Transverse colon (tissue), 4 donors: Measurements from ENCODE around the gene ITM2C. TPM values are rescaled to one million over a fixed set of nuclear protein-coding genes. Genes with fewer than 3 reads are reported as not detected.

ENCODE experiments used
- DNase-seq: peaks from one replicate; pipeline ENCODE4 v3.0.0-alpha.2; 2019
- H3K27ac ChIP-seq, 4 donors: fragments of 200-600 bp; sonication (generic); 2 replicates each; pipeline ENCODE4 v1.5.1; 2016 to 2018; ENCODE audit warnings: inconsistent platforms in 4 of 4
- H3K27me3 ChIP-seq: fragments of 200-600 bp; sonication (generic); 2 replicates; pipeline ENCODE4 v1.5.1; 2017; ENCODE audit warnings: inconsistent platforms
- H3K36me3 ChIP-seq, 4 donors: fragments of 200-600 bp; sonication (generic); 2 replicates each; pipeline ENCODE4 v1.5.1; 2017 to 2019; ENCODE audit warnings: inconsistent platforms in 4 of 4
- H3K4me1 ChIP-seq, 4 donors: fragments of 200-600 bp; sonication (generic); 2 replicates each; pipeline ENCODE4 v1.5.1; 2017 to 2020; ENCODE audit warnings: inconsistent platforms in 4 of 4
- H3K4me3 ChIP-seq, 4 donors: fragments of 200-600 bp; sonication (generic); 1 replicate in 1 of 4; 2 replicates in 3 of 4; pipeline versions ENCODE4 v1.5.1 to v1.6.1; 2017 to 2019; ENCODE audit warnings: inconsistent platforms in 4 of 4
- H3K9me3 ChIP-seq, 2 donors: fragments of 200-600 bp; sonication (generic); 2 replicates each; pipeline ENCODE4 v1.5.1; 2017 to 2019; ENCODE audit warnings: inconsistent platforms in 2 of 2
- EP300 ChIP-seq: sonication (generic); formaldehyde crosslinking; IDR thresholded peaks from one replicate; pipeline ENCODE4 v1.6.1; 2017; ENCODE audit warnings: antibody characterized with exemption, low read depth
- POLR2A ChIP-seq: fragments of 450-650 bp; IDR thresholded peaks from one replicate; pipeline ENCODE4 v1.6.1; 2016; ENCODE audit warnings: antibody characterized with exemption, mild to moderate bottlenecking, moderate library complexity
- POLR2AphosphoS5 ChIP-seq, 3 donors: sonication (generic); formaldehyde crosslinking; IDR thresholded peaks; one replicate each; pipeline ENCODE4 v1.6.1; 2016; ENCODE audit warnings: antibody characterized with exemption in 3 of 3
- WGBS, 2 donors: methylation state at CpG; one replicate each; pipeline ENCODE4 v1.1.5; 2018; ENCODE audit warnings: low coverage in 1 of 2; 5-methylcytosine and 5-hydroxymethylcytosine counted together
- in situ Hi-C, 4 donors: fragments of 200-750 bp; cut with MboI; loops; one replicate each; pipeline versions ENCODE4 v1.15.0 to v1.15.1; 2017; ENCODE audit warnings: low sequenced_read_pairs in 3 of 4, low pct_ligation_motif_present in 1 of 4, low pct_unique_long_range_greater_than_20kb in 1 of 4
- intact Hi-C: fragments of 100-400 bp; cut with DNase I; formaldehyde crosslinking; loops from one replicate; pipeline ENCODE4 v1.15.1; 2023; ENCODE audit warnings: low total_unique reads
- total RNA-seq, 4 donors: library from RNA; depleted of rRNA; stranded (reverse); fragments of >200 nt; gene quantifications; one replicate each; pipeline ENCODE4 v1.1.0, GENCODE V29; 2016
- TF ChIP-seq, protein P1 (sequence below), 5 experiments: fragments of 200-600 bp in 3 of 5; fragments of 450-650 bp in 2 of 5; sonication (generic) in 3 of 5; IDR thresholded peaks; 1 replicate in 2 of 5; 2 replicates in 3 of 5; pipeline ENCODE4 v1.5.1; 2016 to 2017; ENCODE audit warnings: antibody characterized with exemption in 5 of 5, inconsistent platforms in 3 of 5, mild to moderate bottlenecking in 2 of 5, moderate library complexity in 1 of 5

ITM2C gene
- total RNA-seq, 4 donors from 2014 or later = 911 to 2,535 (median 1,776) TPM

DNA sequence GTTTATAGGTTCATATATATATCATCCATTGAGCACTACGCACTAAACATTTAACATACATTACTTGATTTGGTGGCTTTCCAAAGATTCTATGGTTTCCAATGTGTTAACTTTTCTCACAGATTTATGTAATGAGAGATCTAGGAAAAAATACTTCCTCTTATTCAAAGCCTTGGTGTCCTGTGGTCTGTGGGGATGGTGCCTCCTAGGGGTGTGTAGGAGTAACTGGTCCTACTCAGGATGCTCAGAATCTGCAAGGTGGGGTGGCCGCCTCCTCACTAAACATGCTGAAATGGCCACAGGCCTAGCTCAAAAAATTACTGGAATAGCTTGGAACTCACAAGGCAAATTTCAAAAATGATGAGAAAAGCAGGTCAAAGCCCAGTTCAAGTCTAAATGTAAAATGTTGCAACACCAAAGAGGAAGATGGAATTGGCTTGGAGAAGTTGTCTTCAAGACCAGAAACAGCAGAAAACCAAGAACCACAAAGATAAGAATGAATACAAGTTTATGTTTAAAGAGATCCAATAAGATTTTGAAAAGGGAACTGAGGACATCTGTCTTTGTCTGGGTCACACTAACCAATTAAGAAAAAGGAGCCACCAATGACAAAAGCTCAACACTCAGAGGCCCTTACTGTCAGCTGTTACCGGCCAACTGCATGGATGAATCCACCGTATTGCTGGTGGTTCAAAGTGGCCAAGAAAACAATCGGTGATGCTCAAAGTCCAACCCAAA is 48.8 kb downstream of the ITM2C start:
- no peak overlapping the region for H3K27ac ChIP-seq
- peaks cover 8% of the 10 kb centered on the region for H3K27me3 ChIP-seq
- 53 to 60% methylated on average over 4 to 5 of the region's 5 CpGs for WGBS, 2 donors
- in situ Hi-C loops (loop anchor here in 2 of 4 donors (10.0 kb wide), 2 partner anchors 59 to 79 kb away; no protein-coding TSS in a partner anchor), intact Hi-C loops (no loop called here)
- H3K36me3 ChIP-seq = no peaks in the 10 kb centered on the region
- no peaks in the 10 kb centered on the region for H3K9me3 ChIP-seq
- DNase-seq = peak; percentile 76
- TF ChIP-seq, protein P1, sequence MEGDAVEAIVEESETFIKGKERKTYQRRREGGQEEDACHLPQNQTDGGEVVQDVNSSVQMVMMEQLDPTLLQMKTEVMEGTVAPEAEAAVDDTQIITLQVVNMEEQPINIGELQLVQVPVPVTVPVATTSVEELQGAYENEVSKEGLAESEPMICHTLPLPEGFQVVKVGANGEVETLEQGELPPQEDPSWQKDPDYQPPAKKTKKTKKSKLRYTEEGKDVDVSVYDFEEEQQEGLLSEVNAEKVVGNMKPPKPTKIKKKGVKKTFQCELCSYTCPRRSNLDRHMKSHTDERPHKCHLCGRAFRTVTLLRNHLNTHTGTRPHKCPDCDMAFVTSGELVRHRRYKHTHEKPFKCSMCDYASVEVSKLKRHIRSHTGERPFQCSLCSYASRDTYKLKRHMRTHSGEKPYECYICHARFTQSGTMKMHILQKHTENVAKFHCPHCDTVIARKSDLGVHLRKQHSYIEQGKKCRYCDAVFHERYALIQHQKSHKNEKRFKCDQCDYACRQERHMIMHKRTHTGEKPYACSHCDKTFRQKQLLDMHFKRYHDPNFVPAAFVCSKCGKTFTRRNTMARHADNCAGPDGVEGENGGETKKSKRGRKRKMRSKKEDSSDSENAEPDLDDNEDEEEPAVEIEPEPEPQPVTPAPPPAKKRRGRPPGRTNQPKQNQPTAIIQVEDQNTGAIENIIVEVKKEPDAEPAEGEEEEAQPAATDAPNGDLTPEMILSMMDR (IDR thresholded peaks at IDR 0.05) = peak; percentile 63 to 87 (median 72)
- no peak for TF ChIP-seq POLR2A
- H3K4me3 ChIP-seq = no peak overlapping the region
- H3K4me1 ChIP-seq = peaks cover 0 to 13% (median 2%) of the 10 kb centered on the region in 4 donors

DNA sequence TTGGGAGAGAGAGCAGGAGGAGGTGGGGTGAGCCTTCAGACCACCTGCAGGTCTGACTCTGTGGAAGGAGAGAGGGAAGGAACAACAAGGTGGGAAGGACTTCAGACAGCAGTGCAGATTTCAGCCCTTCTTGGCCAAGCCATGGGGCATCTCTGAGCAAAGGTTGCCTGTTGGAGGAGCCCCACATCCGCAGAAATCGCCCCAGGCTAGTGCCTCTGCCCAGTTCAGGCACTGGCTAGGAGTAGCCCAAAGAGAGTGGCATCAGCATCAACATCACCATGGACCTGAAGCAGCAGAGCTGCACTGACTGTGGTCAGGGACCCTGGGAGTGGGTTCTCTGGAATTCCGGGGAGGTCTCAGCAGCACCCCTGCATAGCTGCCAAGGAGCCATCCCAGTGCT is 50.1 kb downstream of the ITM2C start:
- peaks cover 0 to 5% (median 2%) of the 10 kb centered on the region in 4 donors for H3K4me1 ChIP-seq
- in situ Hi-C loops (loop anchor here in 2 of 4 donors (10.0 kb wide), 2 partner anchors 60 to 80 kb away; no protein-coding TSS in a partner anchor), intact Hi-C loops (no loop called here)
- no peak overlapping the region for H3K27ac ChIP-seq
- H3K9me3 ChIP-seq = no peaks in the 10 kb centered on the region
- H3K4me3 ChIP-seq = no peak overlapping the region
- no peak for TF ChIP-seq EP300
- TF ChIP-seq, protein P1 (IDR thresholded peaks at IDR 0.05) = no peak
- H3K36me3 ChIP-seq = no peaks in the 10 kb centered on the region
- DNase-seq = no peak
- H3K27me3 ChIP-seq = peaks cover 8% of the 10 kb centered on the region
- 93% methylated on average over 3 of the region's 3 CpGs; no CpG with 5 or more reads in 1 of the 2 donors for WGBS, 2 donors

DNA sequence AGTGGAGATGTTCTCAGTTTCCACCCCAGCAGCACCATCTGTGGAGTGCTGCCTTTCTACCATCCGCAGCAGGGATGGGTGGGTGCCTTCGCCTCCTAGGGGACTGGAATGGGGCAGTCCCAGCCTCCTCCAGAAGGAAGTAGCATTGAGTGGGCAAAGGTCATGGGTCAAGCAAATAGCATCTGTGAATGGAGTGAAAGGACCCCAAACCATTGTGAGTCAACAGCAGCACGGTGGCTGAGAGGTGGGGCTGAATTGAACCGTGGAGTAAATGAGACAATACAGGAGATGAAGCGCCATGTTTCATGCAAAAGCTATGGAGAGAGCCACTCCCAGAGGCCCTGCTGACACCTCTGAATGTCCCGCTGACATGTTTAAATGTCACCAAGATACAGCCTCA is 50.6 kb downstream of the ITM2C start:
- TF ChIP-seq EP300 (no peak), POLR2AphosphoS5 (IDR thresholded peaks at IDR 0.05) (no peak), POLR2A (no peak)
- TF ChIP-seq, protein P1 (IDR thresholded peaks at IDR 0.05) = no peak
- no peak overlapping the region for H3K4me3 ChIP-seq
- intact Hi-C loops = no loop called here
- in situ Hi-C loops = loop anchor here in 2 of 4 donors (10.0 kb wide), 2 partner anchors 61 to 81 kb away; no protein-coding TSS in a partner anchor
- H3K27me3 ChIP-seq = peaks cover 12% of the 10 kb centered on the region
- H3K9me3 ChIP-seq = no peaks in the 10 kb centered on the region
- no peak for DNase-seq
- no peaks in the 10 kb centered on the region for H3K36me3 ChIP-seq
- H3K4me1 ChIP-seq = peaks cover 0 to 5% (median 2%) of the 10 kb centered on the region in 4 donors
- H3K27ac ChIP-seq = no peak overlapping the region
- WGBS, 2 donors = 58 to 72% methylated on average over 3 to 6 of the region's 6 CpGs

DNA sequence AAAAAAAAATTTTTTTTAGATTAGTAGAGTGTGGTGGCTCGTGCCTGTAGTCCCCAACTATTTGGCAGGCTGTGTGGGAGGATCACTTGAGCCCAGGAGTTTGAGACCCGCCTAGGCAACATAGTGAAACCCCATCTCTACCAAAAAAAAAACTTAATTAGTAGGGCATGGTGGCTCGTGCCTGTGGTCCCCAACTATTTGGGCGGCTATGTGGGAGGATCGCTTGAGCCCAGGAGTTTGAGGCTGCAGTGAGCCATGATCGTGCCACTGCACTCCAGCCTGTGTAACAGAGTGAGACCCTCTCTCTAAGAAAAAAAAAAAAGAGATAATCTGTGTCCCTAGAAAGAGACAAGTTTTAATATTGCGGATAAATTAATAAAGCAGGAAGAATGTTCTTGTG is 51.5 kb downstream of the ITM2C start:
- DNase-seq = no peak
- Histone ChIP-seq H3K36me3 (no peaks in the 10 kb centered on the region), H3K27ac (no peak overlapping the region), H3K27me3 (peaks cover 13% of the 10 kb centered on the region), H3K9me3 (no peaks in the 10 kb centered on the region), H3K4me1 (peaks cover 0 to 5% (median 2%) of the 10 kb centered on the region in 4 donors), H3K4me3 (no peak overlapping the region)
- in situ Hi-C loops (loop anchor here in 2 of 4 donors (10.0 kb wide), 2 partner anchors 61 to 81 kb away; no protein-coding TSS in a partner anchor), intact Hi-C loops (no loop called here)
- WGBS, 2 donors = 73 to 84% methylated on average over 5 to 7 of the region's 7 CpGs
- TF ChIP-seq EP300 = no peak
- TF ChIP-seq POLR2AphosphoS5 (IDR thresholded peaks at IDR 0.05) = no peak
- TF ChIP-seq, protein P1 (IDR thresholded peaks at IDR 0.05) = no peak
- no peak for TF ChIP-seq POLR2A
